PC-9 (cell line): ENCODE measurements around the gene OSBPL10. TPM values are rescaled to one million over a fixed set of nuclear protein-coding genes. Genes with fewer than 3 reads are reported as not detected.

ENCODE experiments used
- BruUV-seq: library from RNA; stranded (reverse); fragments of 400-500 nt; replicated peaks from 2 replicates; lab custom pipeline; 2021; lab: Mats Ljungman, UMichigan
- CTCF ChIA-PET: fragments of 300-600 bp; sonication (Branson Sonifier 250); formaldehyde crosslinking; loops from one replicate; lab custom pipeline; 2022; ENCODE audit warnings: antibody characterized with exemption; lab: Charles Lee
- POLR2A ChIA-PET: fragments of 300-600 bp; sonication (Branson Sonifier 250); formaldehyde crosslinking; loops from one replicate; lab custom pipeline; 2022; ENCODE audit warnings: antibody characterized with exemption; ENCODE audit not compliant: unreplicated experiment; lab: Charles Lee
- DNase-seq, 2 experiments: peaks; one replicate each; pipeline versions ENCODE4 v3.0.0 to v3.0.0-alpha.2; 2015 to 2022; ENCODE audit warnings: mixed read lengths in 1 of 2
- H2AFZ ChIP-seq: fragments of 200-600 bp; sonication (generic); 2 replicates; pipeline ENCODE4 v1.8.1; 2017; ENCODE audit warnings: antibody characterized with exemption
- H3F3A ChIP-seq: fragments of 200-600 bp; sonication (generic); 2 replicates; pipeline ENCODE4 v1.8.1; 2017; ENCODE audit warnings: antibody characterized with exemption, mild to moderate bottlenecking, low read depth; ENCODE audit not compliant: insufficient read depth
- H3K27ac ChIP-seq: fragments of 200-600 bp; sonication (generic); 2 replicates; pipeline ENCODE4 v1.6.1; 2016; ENCODE audit warnings: mixed run types
- H3K27me3 ChIP-seq: fragments of 200-600 bp; sonication (generic); 2 replicates; pipeline ENCODE4 v1.6.1; 2016; ENCODE audit warnings: low read depth, mixed run types; ENCODE audit not compliant: insufficient read depth
- H3K36me3 ChIP-seq: fragments of 200-600 bp; sonication (generic); 2 replicates; pipeline ENCODE4 v1.6.1; 2016; ENCODE audit warnings: low read depth, mixed run types
- H3K4me1 ChIP-seq: fragments of 200-600 bp; sonication (generic); replicated peaks from 2 replicates; pipeline ENCODE4 v1.6.1; 2016; ENCODE audit warnings: mixed run types; ENCODE audit not compliant: insufficient read depth
- H3K4me2 ChIP-seq: fragments of 200-600 bp; sonication (generic); 2 replicates; pipeline ENCODE4 v1.6.1; 2017; ENCODE audit warnings: mixed run types
- H3K4me3 ChIP-seq: fragments of 200-600 bp; sonication (generic); 2 replicates; pipeline ENCODE4 v1.6.1; 2016; ENCODE audit warnings: mixed run types
- H3K79me2 ChIP-seq: fragments of 200-600 bp; sonication (generic); 2 replicates; pipeline ENCODE4 v1.6.1; 2017; ENCODE audit warnings: low read depth, mixed run types
- H3K9me2 ChIP-seq: fragments of 200-600 bp; sonication (generic); 2 replicates; pipeline ENCODE4 v1.8.1; 2017; ENCODE audit warnings: mild to moderate bottlenecking; ENCODE audit not compliant: insufficient read depth
- H3K9me3 ChIP-seq: fragments of 200-600 bp; sonication (generic); 2 replicates; pipeline ENCODE4 v1.8.1; 2016; ENCODE audit warnings: low read depth; ENCODE audit not compliant: insufficient read depth
- H4K20me1 ChIP-seq: fragments of 200-600 bp; sonication (generic); 2 replicates; pipeline ENCODE4 v1.8.1; 2017; ENCODE audit not compliant: insufficient read depth
- EZH2 ChIP-seq: fragments of 200-600 bp; sonication (generic); IDR thresholded peaks from 2 replicates; pipeline ENCODE4 v1.8.0; 2017; ENCODE audit warnings: antibody characterized with exemption, low read depth
- intact Hi-C: fragments of 100-400 bp; cut with micrococcal nuclease; formaldehyde crosslinking; loops from one replicate; pipeline ENCODE4 v1.10.0; 2022; ENCODE audit not compliant: unreplicated experiment
- total RNA-seq: library from RNA; stranded (reverse); gene quantifications from 2 replicates; pipeline ENCODE4 v1.2.3, GENCODE V29; 2021
- TF ChIP-seq, protein P1 (sequence below): fragments of 200-600 bp; sonication (generic); conservative IDR thresholded peaks from 2 replicates; pipeline ENCODE4 v1.6.1; 2017; ENCODE audit warnings: mixed run types, antibody characterized with exemption, mild to moderate bottlenecking, moderate library complexity

Gene OSBPL10
- total RNA-seq, 1 experiment from 2014 or later, result 42.0 TPM

DNA sequence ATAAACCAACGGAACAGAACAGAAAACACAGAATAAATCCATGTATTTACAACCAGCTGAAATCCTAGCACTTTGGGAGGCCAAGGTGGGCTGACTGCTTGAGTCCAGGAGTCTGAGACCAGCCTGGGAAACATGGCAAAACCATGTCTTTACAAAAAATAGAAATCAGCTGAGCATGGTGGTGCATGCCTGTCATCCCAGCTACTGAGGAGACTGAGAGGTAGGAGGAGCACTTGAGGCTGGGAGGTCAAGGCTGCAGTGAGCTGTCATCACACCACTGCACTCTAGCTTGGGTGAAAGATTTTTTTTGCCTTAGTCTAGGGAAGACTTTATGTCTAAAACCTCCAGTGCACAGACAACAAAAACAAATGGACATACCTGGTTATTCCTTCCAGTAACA, 327.6 kb downstream of the OSBPL10 start:
- no peak overlapping the region for H3K27ac ChIP-seq
- no peak for TF ChIP-seq EZH2
- TF ChIP-seq, protein P1, sequence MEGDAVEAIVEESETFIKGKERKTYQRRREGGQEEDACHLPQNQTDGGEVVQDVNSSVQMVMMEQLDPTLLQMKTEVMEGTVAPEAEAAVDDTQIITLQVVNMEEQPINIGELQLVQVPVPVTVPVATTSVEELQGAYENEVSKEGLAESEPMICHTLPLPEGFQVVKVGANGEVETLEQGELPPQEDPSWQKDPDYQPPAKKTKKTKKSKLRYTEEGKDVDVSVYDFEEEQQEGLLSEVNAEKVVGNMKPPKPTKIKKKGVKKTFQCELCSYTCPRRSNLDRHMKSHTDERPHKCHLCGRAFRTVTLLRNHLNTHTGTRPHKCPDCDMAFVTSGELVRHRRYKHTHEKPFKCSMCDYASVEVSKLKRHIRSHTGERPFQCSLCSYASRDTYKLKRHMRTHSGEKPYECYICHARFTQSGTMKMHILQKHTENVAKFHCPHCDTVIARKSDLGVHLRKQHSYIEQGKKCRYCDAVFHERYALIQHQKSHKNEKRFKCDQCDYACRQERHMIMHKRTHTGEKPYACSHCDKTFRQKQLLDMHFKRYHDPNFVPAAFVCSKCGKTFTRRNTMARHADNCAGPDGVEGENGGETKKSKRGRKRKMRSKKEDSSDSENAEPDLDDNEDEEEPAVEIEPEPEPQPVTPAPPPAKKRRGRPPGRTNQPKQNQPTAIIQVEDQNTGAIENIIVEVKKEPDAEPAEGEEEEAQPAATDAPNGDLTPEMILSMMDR, result no peak
- BruUV-seq, result no TSS peak
- no peaks in the 10 kb centered on the region for H4K20me1 ChIP-seq
- ChIA-PET CTCF (no interaction called here), POLR2A (no interaction called here)
- H3K9me3 ChIP-seq, result peaks cover 23% of the 10 kb centered on the region; the same call in 1 of the 2 replicates
- no peaks in the 10 kb centered on the region for H3K79me2 ChIP-seq
- no peaks in the 10 kb centered on the region for H3K27me3 ChIP-seq
- H3F3A ChIP-seq, result 0 out of 2 replicates have a peak, but pooled peaks cover 4% of the 10 kb centered on the region
- intact Hi-C loops, result no loop called here
- H2AFZ ChIP-seq, result no peak overlapping the region
- no peaks in the 10 kb centered on the region for H3K4me1 ChIP-seq
- H3K4me2 ChIP-seq, result no peak overlapping the region
- DNase-seq, result no peak
- H3K9me2 ChIP-seq, result no peaks in the 10 kb centered on the region
- no peaks in the 10 kb centered on the region for H3K36me3 ChIP-seq
- H3K4me3 ChIP-seq, result no peak overlapping the region

DNA sequence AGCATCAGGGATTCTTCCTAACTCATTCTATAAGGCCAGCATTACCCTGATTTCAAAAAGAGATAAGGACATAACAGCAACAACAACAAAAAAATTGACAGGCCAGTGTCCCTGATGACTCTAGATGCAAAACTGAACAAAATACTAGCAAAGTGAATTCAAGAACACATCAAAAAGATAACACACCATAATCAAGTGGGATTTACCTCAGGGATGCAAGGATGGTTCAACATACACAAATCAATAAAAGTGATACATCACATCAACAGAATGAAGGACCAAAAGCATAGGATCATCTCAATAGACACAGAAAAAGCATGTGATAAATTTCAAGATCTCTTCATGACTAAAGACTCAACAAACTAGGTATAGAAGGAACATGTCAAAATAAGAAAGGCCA, 328.8 kb downstream of the OSBPL10 start:
- Histone ChIP-seq H3K4me2 (no peak overlapping the region), H3K36me3 (no peaks in the 10 kb centered on the region), H2AFZ (no peak overlapping the region), H3F3A (0 out of 2 replicates have a peak, but pooled peaks cover 4% of the 10 kb centered on the region), H3K27ac (no peak overlapping the region), H4K20me1 (no peaks in the 10 kb centered on the region), H3K4me1 (no peaks in the 10 kb centered on the region), H3K4me3 (no peak overlapping the region), H3K9me3 (peaks cover 26% of the 10 kb centered on the region; the same call in 1 of the 2 replicates), H3K79me2 (no peaks in the 10 kb centered on the region), H3K27me3 (no peaks in the 10 kb centered on the region), H3K9me2 (no peaks in the 10 kb centered on the region)
- intact Hi-C loops, result no loop called here
- ChIA-PET POLR2A (no interaction called here), CTCF (no interaction called here)
- no peak for DNase-seq
- no TSS peak for BruUV-seq
- no peak for TF ChIP-seq EZH2
- TF ChIP-seq, protein P1, result no peak

DNA sequence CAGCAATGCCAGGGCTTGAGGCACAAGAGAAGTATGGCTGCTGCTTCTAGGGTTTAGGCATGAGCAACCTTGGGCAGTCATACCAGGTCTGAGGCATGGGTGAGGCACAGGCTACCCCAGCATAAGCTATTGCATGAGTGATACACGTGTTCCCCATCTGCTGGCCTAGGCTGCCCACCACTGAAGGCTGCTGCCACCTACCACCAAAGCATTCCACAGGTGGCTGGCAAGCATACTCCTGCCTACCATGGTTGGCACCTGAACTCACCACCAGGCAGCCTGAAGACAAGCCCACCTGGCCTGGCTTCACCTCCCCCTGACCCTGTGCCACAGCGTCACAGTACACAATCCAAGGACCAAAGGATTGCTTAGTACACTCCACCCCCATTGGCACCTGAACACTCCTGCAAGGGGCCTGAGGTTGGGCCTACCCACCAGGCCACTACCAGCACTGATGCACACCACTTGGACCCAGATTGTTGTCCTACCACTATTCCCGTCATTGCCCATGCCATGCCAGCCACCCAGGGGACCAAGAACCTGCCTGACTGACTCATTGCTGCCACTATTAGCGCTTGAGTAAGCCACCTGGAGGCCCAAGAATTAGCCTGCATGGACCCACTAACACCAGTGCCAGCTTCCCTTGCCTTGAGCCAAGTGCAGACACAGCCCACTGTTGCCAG, 332.6 kb downstream of the OSBPL10 start:
- TF ChIP-seq EZH2, result no peak
- TF ChIP-seq, protein P1, result no peak
- H3K9me3 ChIP-seq, result peaks cover 23% of the 10 kb centered on the region; the same call in 1 of the 2 replicates
- H3K4me1 ChIP-seq, result no peaks in the 10 kb centered on the region
- no peaks in the 10 kb centered on the region for H4K20me1 ChIP-seq
- no peaks in the 10 kb centered on the region for H3K36me3 ChIP-seq
- intact Hi-C loops, result no loop called here
- no peaks in the 10 kb centered on the region for H3K27me3 ChIP-seq
- DNase-seq, result no peak
- H3K9me2 ChIP-seq, result no peaks in the 10 kb centered on the region
- no TSS peak for BruUV-seq
- 0 out of 2 replicates have a peak, but pooled peaks cover 4% of the 10 kb centered on the region for H3F3A ChIP-seq
- no peak overlapping the region for H2AFZ ChIP-seq
- no peak overlapping the region for H3K4me2 ChIP-seq
- H3K79me2 ChIP-seq, result no peaks in the 10 kb centered on the region
- ChIA-PET CTCF (interaction anchor here (0.7 kb wide), 1 partner anchor 56 kb away, joined by 3 read pairs; no protein-coding TSS in a partner anchor), POLR2A (interaction anchor here (0.6 kb wide), 1 partner anchor 312 kb away, joined by 12 read pairs; no protein-coding TSS in a partner anchor)
- H3K27ac ChIP-seq, result no peak overlapping the region
- no peak overlapping the region for H3K4me3 ChIP-seq
